Vagina (tissue), 2 donors: Measurements from ENCODE around the gene SERPINA3.

ENCODE experiments used
- POLR2A ChIP-seq, 2 donors: fragments of 450-650 bp; IDR thresholded peaks; one replicate each; pipeline ENCODE4 v1.6.1; 2017; ENCODE audit warnings: antibody characterized with exemption in 2 of 2, mild to moderate bottlenecking in 2 of 2, moderate library complexity in 2 of 2
- POLR2AphosphoS5 ChIP-seq, 2 donors: sonication (generic); formaldehyde crosslinking; IDR thresholded peaks; one replicate each; pipeline ENCODE4 v1.9.0; 2017; ENCODE audit warnings: antibody characterized with exemption in 2 of 2, mild to moderate bottlenecking in 2 of 2, low read depth in 1 of 2; ENCODE audit not compliant: insufficient read depth in 1 of 2
- TF ChIP-seq, protein P1 (sequence below), 3 experiments: fragments of 450-650 bp in 2 of 3; fragments of 200-600 bp in 1 of 3; sonication (generic) in 1 of 3; IDR thresholded peaks; one replicate each; pipeline ENCODE4 v1.5.1; 2017 to 2019; ENCODE audit warnings: antibody characterized with exemption in 3 of 3, mild to moderate bottlenecking in 2 of 3, moderate library complexity in 2 of 3

DNA sequence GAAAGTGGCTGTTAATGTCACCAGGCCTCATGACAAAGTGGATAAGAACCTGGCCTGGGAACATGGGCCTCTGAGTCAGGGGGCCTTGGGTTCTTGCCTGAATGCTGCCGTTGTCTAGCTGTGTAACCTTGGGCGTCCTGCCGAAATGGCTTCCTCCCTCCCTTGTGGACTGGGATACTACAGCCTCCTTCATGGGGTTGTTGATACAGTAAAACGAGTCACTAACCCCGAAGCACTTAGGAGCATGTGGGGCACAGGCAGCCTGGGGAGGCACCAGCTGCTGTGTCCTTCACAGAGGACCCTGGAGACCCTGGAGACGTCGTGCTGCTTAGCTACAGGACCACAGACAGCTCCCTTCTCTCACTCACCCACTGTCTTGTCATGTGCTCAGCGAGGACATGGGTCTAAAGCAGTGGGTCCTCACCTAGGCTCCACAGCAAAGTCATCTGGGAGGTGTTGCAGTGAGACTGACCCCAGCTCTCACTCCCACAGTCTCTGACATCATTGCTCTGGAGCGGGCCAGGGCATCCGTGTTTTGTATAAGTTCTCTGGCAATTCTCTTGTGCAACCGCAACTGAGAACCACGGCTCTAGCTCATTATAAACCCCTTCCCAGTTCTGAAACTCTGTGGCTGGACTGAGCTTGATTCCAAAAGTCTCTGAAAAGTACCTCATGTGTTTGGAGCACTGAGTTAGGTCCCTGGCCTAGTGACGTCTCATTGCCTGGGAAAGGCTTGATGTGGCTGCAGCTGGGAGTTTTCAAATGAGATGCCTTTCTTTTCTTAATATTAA is 42.1 kb downstream of the SERPINA3 start:
- TF ChIP-seq, protein P1, sequence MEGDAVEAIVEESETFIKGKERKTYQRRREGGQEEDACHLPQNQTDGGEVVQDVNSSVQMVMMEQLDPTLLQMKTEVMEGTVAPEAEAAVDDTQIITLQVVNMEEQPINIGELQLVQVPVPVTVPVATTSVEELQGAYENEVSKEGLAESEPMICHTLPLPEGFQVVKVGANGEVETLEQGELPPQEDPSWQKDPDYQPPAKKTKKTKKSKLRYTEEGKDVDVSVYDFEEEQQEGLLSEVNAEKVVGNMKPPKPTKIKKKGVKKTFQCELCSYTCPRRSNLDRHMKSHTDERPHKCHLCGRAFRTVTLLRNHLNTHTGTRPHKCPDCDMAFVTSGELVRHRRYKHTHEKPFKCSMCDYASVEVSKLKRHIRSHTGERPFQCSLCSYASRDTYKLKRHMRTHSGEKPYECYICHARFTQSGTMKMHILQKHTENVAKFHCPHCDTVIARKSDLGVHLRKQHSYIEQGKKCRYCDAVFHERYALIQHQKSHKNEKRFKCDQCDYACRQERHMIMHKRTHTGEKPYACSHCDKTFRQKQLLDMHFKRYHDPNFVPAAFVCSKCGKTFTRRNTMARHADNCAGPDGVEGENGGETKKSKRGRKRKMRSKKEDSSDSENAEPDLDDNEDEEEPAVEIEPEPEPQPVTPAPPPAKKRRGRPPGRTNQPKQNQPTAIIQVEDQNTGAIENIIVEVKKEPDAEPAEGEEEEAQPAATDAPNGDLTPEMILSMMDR (IDR thresholded peaks at IDR 0.05) = no peak
- TF ChIP-seq POLR2A (IDR thresholded peaks at IDR 0.05) (no peak), POLR2AphosphoS5 (IDR thresholded peaks at IDR 0.05; ENCODE audit: insufficient read depth in 1 of 2, low read depth in 1 of 2) (peak in 1 of 2 donors; percentile 47)
